ENCODE data around the gene BPGM.
"Not testable (repeated sequence)": the region's sequence is repeated elsewhere in the genome, so short reads cannot be mapped to it uniquely, and the experiment has no call there.

BPGM gene

GRCh38 chr7:134669388-134669787 lies 22.7 kb downstream of the BPGM start:
- DNase-seq = no peak

GRCh38 chr7:134669845-134670373 lies 23.3 kb downstream of the BPGM start:
- DNase-seq = peak; percentile 73 to 78

GRCh38 chr7:134671609-134672008 lies 25.0 kb downstream of the BPGM start:
- DNase-seq = no peak

DNA sequence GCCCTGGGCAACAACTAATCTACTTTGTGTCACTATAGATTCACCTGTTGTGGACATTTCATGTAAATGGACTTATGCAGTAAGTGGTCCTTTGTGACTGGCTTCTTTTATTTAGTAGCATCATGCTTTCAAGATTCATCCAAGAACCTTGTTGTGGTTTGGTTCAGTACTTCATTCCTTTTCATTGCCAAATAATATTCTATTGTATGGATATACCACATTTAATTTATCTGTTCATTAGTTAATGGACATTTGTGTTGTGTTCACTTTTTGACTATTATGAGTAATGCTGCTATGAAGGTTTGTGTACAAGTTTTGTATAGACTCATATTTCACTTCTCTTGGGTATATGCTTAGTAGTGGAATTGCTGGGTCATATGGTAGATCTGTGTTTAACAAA lies 27.8 kb downstream of the BPGM start:
- no peak for DNase-seq

DNA sequence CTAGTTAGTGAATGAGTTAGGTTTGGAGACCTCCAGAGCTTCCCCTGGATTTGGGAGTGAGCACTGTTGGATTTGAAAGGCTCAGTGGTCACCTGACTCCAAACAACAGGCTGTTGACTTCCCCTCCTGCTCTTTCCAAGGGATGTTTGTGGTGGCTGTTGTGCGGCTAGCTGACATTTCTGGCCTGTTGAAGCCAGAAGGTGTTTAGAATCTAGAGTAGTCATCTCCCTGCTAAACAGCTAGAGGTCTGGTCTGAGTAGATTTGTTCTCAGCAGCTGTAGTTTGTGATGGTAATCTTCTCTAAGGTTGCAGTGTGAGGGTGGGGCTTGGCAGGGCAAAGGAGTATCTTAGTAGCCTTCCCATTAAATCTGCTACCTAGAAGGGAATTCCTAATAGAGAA lies 30.1 kb downstream of the BPGM start:
- DNase-seq = no peak

- DNase-seq = no peak
Measured at GRCh38 chr7:134678115-134678514, 31.5 kb downstream of the BPGM start.

DNA sequence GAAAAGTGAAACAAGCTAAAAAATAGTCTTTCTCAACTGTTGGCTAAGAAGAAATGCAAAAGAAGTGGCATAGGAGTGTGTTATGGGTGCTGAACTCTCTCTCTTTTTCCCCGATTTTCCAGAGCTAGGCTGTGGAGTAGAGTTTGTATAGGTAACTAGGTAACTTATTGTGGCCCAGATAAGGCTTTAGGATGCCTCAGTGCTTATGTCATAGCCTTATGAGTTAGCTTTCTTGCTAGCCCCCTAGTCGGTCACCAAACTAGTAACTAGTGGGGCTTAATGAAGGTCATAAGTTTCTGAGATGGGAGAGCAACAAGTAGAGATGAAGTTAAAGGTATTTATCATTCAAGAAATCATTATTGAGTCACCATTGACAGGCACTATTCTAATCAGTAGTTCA lies 32.4 kb downstream of the BPGM start:
- DNase-seq = no peak

GRCh38 chr7:134684165-134684564 lies 37.5 kb downstream of the BPGM start:
- no peak for DNase-seq

GRCh38 chr7:134685250-134685649 lies 38.6 kb downstream of the BPGM start:
- DNase-seq = no peak

DNA sequence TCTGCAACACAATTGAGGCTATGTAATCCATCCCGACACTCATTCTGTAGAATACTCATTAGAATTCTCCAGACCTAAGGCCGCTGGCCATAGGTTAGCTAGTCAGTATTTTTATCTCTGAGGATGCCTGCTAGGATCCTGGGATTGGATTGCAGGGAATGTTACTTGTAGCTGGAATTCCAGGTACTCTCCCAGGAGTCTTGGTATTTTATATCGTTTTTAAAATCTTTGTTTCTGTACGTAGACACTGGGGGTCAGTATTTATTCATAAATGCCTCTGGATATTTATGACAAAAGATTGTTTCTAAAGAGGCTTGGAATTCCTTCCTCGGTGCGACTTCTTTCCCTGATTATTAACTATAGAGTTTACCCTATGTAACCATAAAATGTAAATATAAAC lies 40.1 kb downstream of the BPGM start:
- DNase-seq = no peak

DNA sequence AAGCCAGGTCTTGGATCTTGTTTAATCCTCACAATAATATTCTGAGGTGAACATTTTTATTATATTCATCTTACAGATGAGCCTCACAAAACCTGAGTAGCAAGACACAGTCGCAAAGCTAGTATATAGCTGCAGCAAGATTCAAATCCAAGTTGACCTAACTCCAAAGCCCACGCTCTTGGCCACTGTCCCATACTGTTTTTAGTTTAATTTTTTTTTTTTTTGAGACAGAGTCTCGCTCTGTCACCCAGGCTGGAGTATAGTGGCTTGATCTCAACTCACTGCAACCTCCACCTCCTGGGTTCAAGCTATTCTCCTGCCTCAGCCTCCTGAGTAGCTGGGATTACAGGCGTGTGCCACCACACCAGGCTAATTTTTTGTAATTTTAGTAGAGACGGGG lies 42.9 kb downstream of the BPGM start:
- DNase-seq = not testable (repeated sequence)

- no peak for DNase-seq
Measured at GRCh38 chr7:134690016-134690415, 43.4 kb downstream of the BPGM start.

DNA sequence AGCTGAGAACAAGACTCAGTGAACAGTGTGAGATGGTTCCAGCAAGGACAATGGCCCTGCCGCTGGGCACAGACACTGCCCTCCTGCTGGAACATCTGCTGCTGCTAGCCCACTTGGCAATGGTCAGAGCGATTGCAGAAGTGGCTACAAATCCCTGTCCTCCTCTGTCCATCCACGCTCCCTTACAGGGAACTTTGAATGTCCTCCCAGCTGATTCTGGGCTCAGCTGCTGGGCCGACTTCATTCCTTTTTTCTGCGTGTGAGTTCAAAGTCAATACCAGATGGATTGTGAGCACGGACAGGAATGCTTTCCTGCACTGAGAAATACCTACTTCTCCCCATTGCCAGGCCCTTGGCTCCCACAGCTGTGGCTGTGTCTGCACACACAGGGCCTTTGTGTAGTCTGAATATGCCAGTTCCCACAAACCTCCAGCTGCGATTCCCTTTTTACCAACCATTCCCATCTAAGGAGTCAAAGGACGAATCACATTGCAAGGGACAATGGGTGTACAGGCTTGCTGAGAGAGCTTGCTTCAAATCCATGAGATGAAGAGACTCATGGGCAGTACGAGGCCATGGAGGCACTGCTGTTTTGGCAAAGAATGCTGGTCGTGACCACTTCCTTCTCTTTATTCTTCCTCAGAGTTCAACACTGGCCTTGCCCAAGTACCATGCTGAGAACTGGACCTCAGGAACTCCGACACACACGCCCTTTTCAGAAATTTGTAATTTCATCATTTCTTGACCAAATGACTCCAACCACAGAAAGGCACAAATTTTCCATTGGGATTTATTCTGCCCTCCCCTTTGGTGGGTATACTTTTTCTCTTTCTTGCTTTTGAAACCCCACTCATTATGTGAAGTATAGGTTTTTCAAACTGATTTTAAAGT lies 44.2 kb downstream of the BPGM start:
- DNase-seq = no peak

GRCh38 chr7:134691546-134692343 lies 45.1 kb downstream of the BPGM start:
- no peak for DNase-seq

DNA sequence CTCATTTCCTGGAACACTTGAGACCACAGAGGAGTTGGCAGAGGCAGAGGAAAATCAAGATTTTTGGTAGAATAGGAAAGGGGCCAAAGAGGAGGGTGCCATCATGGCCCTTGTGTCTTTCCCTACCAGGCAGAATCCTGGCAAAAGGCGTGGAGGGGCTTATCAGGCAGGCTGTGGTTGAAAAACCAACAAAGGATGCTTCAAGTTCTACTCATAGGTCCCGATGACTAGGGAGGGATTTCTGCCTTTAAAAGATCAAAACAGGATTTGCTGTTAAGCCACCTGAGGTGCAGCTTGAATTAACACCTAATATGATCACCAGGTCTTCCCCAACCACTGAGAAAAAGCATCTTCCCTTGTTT lies 45.7 kb downstream of the BPGM start:
- no peak for DNase-seq

GRCh38 chr7:134693256-134693655 lies 46.6 kb downstream of the BPGM start:
- peak in 1 of 2 donors; percentile 10 for DNase-seq

DNA sequence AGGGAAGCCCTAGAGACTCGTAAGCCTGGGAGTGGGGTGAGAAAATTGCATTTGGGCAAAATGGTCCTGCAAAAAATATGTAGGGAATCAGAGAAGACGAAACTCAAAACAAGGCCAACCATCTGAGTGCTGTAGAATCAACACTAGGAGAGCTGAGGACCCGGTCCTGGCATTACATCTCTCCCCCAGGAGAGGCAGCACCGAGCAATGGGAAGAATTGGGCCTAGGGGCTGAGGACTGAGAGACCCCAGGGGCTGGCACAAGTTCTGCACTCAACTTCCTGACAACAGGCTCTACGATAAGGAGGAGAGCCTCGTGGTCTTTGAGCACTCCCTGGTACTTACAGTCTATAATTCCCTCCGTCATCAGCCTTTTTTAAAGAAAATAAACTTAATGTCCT lies 47.6 kb downstream of the BPGM start:
- no peak for DNase-seq

DNA sequence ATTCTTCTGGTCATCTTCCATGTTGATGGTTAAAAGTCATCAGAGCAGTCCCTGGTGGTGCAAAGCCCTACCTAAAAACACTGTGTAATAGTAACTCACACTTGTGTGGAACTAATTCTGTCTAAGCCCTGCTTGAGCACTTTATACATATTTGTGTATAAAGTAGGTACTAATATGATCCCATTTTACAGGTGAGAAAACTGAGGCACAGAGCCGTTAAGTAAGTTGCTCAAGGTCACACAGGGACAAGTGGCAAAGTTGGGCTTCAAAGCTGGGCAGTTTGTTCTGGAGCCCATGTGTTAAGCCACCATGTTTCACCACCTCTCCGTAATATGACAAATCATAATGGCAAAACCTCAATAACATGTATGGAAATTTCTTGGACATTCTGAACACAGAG lies 48.1 kb downstream of the BPGM start:
- no peak for DNase-seq

- DNase-seq = no peak
Measured at GRCh38 chr7:134695321-134695860, 48.7 kb downstream of the BPGM start.

- DNase-seq = no peak
Measured at GRCh38 chr7:134696261-134696660, 49.6 kb downstream of the BPGM start.

- DNase-seq = no peak
Measured at GRCh38 chr7:134697205-134697886, 50.7 kb downstream of the BPGM start.

GRCh38 chr7:134698481-134698880 lies 51.8 kb downstream of the BPGM start:
- DNase-seq = no peak

Measured in stimulated activated CD4-positive, alpha-beta T cell treated with anti-CD3 and anti-CD28 coated beads, Interleukin-2, amount 100 ng/mL, for 24 hours (primary cell).